GM18526 (cell line): ENCODE measurements around the gene WWC2.

Source experiments
- POLR2A ChIP-seq: IDR thresholded peaks from 3 replicates; pipeline ENCODE4 v1.6.1; 2011; ENCODE audit not compliant: insufficient read length; ENCODE audit errors: extremely low read depth

WWC2 gene

DNA sequence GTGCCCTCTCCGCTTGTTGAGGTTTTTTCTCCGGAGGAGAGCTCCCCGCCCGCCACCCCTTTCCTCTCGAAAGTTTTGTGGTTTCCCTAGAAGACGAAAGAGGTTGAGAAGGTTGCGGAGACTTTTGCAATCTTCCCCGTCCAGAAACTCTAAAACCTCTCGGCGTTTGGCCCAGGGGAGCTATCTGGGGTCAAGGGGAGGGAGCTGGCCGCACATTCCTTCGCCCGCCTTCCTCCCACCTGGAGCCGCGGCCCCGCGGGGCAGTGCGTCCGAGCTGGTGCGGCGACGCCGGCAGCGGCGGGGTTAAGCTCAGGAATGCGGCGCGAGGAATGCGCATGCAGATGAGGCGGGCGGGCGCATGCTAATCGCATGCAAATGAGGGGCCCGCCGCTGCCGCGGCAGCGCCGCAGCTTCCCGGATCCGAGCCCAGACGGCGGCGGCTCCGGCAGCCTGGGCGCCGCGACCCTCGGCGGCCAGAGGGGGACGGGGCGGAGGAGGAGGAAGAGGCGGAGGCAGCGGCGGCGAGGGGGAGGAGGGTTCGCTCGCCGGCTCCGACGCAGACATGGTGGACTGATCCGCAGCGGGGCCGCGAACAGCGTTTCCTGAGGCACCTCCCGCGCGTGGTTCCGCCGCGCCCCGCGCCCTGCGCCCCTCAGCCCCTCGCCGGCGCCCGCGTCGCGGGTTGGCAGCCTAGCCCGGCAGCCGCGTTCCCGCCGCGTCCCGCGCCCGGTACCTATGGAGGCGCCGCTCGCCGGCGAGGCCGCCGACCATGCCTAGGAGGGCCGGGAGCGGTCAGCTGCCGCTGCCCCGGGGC lies at the start of gene WWC2:
WWC2 (plus strand) TSS at position 535 of the 814 bp plus-strand sequence; CDS start at position 770, 235 bp downstream.
- TF ChIP-seq POLR2A, result no peak

DNA sequence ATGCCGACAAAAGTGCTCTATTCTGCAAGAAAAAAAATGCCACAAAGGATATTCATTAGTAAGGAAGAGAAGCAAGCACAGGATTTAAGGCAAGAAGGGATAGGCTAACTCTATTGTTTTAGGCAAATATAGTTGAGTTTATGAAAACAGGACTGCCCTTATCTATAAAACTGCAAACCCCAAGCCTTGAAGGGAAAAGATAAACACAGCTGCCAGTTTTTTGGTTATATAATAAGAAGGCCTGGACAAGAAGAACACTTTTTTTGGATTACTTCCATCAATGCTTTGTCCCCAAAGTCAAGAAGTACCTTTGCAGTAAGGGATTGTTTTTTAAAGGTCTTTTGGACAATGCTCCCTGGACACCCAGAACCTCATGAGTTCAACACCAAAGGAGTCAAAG lies 45.4 kb upstream of the WWC2 start:
- TF ChIP-seq POLR2A, result no peak

- no peak for TF ChIP-seq POLR2A
These were observed 41.8 kb upstream of the WWC2 start for GRCh38 chr4:183057255-183057654.

GRCh38 chr4:183059797-183060196 lies 39.3 kb upstream of the WWC2 start:
- TF ChIP-seq POLR2A, result no peak

- TF ChIP-seq POLR2A, result no peak
These were observed 30.6 kb upstream of the WWC2 start for GRCh38 chr4:183068502-183068901.

GRCh38 chr4:183071222-183071621 lies 27.8 kb upstream of the WWC2 start:
- TF ChIP-seq POLR2A, result no peak

- no peak for TF ChIP-seq POLR2A
These were observed 26.9 kb upstream of the WWC2 start for GRCh38 chr4:183072176-183072575.

- TF ChIP-seq POLR2A, result no peak
These were observed 25.3 kb upstream of the WWC2 start for GRCh38 chr4:183073838-183074145.

DNA sequence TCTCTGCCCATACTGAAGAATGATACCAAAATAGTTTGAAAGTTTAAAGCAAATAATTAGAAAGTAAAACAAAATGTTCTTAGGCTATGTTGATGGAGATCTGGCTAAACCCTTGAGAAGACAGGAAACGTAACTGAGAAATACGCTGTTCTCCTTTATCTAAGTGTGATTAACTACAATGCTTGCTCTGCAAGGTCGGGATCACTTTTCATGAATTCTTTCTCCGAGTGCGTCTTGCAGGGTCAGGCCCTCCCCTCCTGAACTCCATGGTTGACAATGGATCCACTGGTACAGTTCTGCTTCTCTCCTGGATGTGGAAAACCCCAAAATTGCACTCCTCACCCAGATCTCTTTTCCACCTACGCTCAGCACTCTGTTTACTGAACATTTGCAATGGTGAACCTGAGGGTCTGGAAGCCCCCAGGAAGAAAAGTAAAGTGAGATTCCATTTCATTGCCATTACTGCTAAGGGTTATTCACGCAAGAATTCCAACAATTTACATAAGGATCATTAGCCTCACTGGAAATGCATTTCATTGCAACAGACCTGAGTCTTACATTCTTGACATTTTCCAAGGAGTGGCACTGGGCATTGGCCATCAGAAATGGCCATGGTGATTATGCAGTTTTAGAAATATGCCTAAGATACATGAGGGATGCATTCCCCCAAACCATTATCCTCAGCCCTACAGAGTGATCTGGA lies 24.6 kb upstream of the WWC2 start:
- no peak for TF ChIP-seq POLR2A

- TF ChIP-seq POLR2A, result no peak
These were observed 20.4 kb upstream of the WWC2 start for GRCh38 chr4:183078634-183079033.

DNA sequence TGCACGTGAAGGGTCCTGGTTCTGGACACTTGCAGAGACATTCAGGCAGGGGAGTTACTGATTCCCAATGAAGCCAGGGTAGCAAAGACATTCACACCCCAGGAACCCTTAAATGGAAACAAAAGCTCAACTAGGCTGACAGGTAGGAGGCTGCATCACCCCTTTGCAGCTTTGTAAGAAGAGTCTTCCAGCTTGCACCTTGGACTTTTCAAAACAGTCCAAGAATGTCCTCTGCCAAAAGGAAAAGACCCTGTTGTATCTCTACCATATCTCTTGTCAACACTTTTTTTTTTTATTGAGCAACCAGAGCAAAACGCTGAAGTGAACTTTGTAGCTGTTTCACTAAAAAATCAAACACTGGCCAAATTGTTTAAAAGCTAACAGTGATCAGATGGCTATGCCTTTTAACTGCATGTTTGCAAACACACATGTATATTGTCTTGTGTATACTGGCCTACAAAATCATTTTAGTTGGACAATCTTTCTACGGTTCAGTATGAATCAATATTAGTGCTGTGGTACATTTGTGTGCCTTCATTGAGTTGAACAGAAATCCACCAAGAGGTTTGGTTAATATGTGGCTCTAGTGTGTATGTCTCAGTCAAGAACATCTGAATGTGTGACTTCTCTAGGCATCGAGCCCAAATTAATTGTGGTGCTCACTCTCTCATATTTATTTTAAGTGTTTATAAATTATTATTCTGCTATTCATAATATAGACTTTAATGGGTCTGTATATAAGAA lies 18.5 kb upstream of the WWC2 start:
- no peak for TF ChIP-seq POLR2A

DNA sequence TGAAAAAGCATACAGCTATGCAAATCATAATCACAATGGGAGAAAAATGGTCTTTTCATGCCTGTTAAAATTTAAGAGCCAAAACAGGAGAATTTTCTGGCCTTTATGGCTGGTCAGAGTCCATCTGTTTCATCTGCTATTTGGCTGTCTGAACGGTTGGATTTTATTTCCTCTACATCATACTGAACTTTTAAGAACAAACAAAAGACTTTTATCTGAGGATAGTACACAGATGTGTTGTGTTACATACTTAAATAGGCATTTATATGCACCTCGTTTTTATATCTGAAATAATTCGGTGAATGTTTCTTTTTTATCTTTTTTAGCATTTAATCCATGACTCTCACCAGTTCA lies 18.0 kb upstream of the WWC2 start:
- no peak for TF ChIP-seq POLR2A

DNA sequence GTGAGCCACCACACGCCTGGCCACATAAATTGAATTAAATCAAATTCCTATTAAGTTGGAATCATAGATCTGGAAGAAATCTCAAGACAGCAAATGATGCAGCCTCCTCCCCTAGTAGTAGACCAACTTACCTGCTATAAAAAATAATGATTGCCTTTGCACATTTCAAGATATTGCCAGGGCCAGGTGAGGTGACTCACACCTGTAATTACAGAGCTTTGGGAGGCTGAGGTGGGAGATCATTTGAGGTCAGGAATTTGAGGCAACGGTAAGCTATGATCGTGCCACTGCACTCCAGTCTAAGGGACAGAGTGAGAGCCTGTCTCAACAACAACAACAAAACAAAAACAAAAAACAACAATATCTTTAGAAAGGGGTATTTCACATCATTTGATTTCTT lies 17.0 kb upstream of the WWC2 start:
- no peak for TF ChIP-seq POLR2A

GRCh38 chr4:183094393-183095198 lies 4.5 kb upstream of the WWC2 start:
- no peak for TF ChIP-seq POLR2A

DNA sequence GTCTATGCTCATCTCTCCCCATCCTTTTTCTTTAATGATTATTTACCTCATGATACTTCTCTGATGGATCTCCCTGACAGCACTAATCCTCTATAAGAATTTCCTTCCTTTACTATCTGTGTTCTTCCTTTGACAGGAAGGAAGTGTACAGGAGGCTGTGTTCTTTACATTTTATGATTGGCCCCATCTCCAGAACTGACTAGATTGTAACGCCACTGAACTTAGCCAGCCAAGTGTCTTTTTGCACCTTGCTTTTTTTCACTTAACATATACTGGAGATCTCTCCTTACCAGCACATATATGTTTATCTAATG lies 3.9 kb upstream of the WWC2 start:
- no peak for TF ChIP-seq POLR2A
